Nephron (organoid): ENCODE results near the gene CPA3.

ENCODE experiments used
- H3K27ac Mint-ChIP-seq, 3 experiments: 2 replicates each; pipeline ENCODE4 v1.8.0; 2020; ENCODE audit warnings: mixed read lengths in 3 of 3, mild to moderate bottlenecking in 2 of 3, moderate library complexity in 1 of 3
- H3K27me3 Mint-ChIP-seq: 2 replicates; pipeline ENCODE4 v1.8.0; 2021; ENCODE audit warnings: low read depth, mild to moderate bottlenecking, moderate library complexity, mixed read lengths
- H3K36me3 Mint-ChIP-seq: 2 replicates; pipeline ENCODE4 v1.8.0; 2020; ENCODE audit warnings: low read depth, mixed read lengths
- H3K4me1 Mint-ChIP-seq: 2 replicates; pipeline ENCODE4 v1.8.0; 2020; ENCODE audit warnings: mixed read lengths
- H3K4me3 Mint-ChIP-seq, 3 experiments: 2 replicates each; pipeline ENCODE4 v1.8.0; 2020; ENCODE audit warnings: mild to moderate bottlenecking in 3 of 3, mixed read lengths in 3 of 3, moderate library complexity in 2 of 3
- H3K9me3 Mint-ChIP-seq: 2 replicates; pipeline ENCODE4 v1.8.0; 2020; ENCODE audit warnings: mixed read lengths
- CTCF ChIP-seq, 3 experiments: fragments of 200-600 bp; sonication (generic); IDR thresholded peaks; one replicate each; pipeline ENCODE4 v1.5.0; 2021; ENCODE audit warnings: antibody characterized with exemption in 3 of 3; ENCODE audit not compliant: unreplicated experiment in 3 of 3

The CPA3 gene

GRCh38 chr3:148839805-148840204, 25.3 kb upstream of the CPA3 start:
- Mint-ChIP-seq H3K36me3 (no peaks in the 10 kb centered on the region), H3K27ac (peak overlapping the region in 2 of 3 experiments; percentile 11 to 63), H3K9me3 (no peaks in the 10 kb centered on the region), H3K4me1 (peaks cover 9% of the 10 kb centered on the region), H3K4me3 (no peak overlapping the region), H3K27me3 (no peaks in the 10 kb centered on the region)
- TF ChIP-seq CTCF (IDR thresholded peaks at IDR 0.05; ENCODE audit: unreplicated experiment in 3 of 3), result no peak

- peaks cover 9% of the 10 kb centered on the region for H3K4me1 Mint-ChIP-seq
- H3K27me3 Mint-ChIP-seq, result peaks cover 3% of the 10 kb centered on the region
- no peaks in the 10 kb centered on the region for H3K36me3 Mint-ChIP-seq
- H3K4me3 Mint-ChIP-seq, result no peak overlapping the region
- TF ChIP-seq CTCF (IDR thresholded peaks at IDR 0.05; ENCODE audit: unreplicated experiment in 3 of 3), result no peak
- H3K9me3 Mint-ChIP-seq, result no peaks in the 10 kb centered on the region
- H3K27ac Mint-ChIP-seq, result peak overlapping the region in 1 of 3 experiments; percentile 67
These were observed 24.6 kb upstream of the CPA3 start for GRCh38 chr3:148840451-148840850.

- H3K4me1 Mint-ChIP-seq, result peaks cover 5% of the 10 kb centered on the region
- H3K36me3 Mint-ChIP-seq, result no peaks in the 10 kb centered on the region
- H3K27me3 Mint-ChIP-seq, result peaks cover 3% of the 10 kb centered on the region
- H3K4me3 Mint-ChIP-seq, result no peak overlapping the region
- TF ChIP-seq CTCF (IDR thresholded peaks at IDR 0.05; ENCODE audit: unreplicated experiment in 3 of 3), result no peak
- no peak overlapping the region for H3K27ac Mint-ChIP-seq
- no peaks in the 10 kb centered on the region for H3K9me3 Mint-ChIP-seq
These were observed 19.2 kb upstream of the CPA3 start for GRCh38 chr3:148845756-148846395.

GRCh38 chr3:148847351-148847750, 17.7 kb upstream of the CPA3 start:
- H3K9me3 Mint-ChIP-seq, result no peaks in the 10 kb centered on the region
- H3K27ac Mint-ChIP-seq, result no peak overlapping the region
- peaks cover 3% of the 10 kb centered on the region for H3K27me3 Mint-ChIP-seq
- H3K36me3 Mint-ChIP-seq, result no peaks in the 10 kb centered on the region
- no peaks in the 10 kb centered on the region for H3K4me1 Mint-ChIP-seq
- no peak overlapping the region for H3K4me3 Mint-ChIP-seq
- TF ChIP-seq CTCF (IDR thresholded peaks at IDR 0.05; ENCODE audit: unreplicated experiment in 3 of 3), result no peak

- H3K4me1 Mint-ChIP-seq, result no peaks in the 10 kb centered on the region
- TF ChIP-seq CTCF (IDR thresholded peaks at IDR 0.05; ENCODE audit: unreplicated experiment in 3 of 3), result no peak
- H3K27me3 Mint-ChIP-seq, result peaks cover 3% of the 10 kb centered on the region
- H3K36me3 Mint-ChIP-seq, result no peaks in the 10 kb centered on the region
- H3K9me3 Mint-ChIP-seq, result no peaks in the 10 kb centered on the region
- H3K4me3 Mint-ChIP-seq, result no peak overlapping the region
- H3K27ac Mint-ChIP-seq, result no peak overlapping the region
These were observed 16.7 kb upstream of the CPA3 start for GRCh38 chr3:148848410-148848809.

- no peak overlapping the region for H3K4me3 Mint-ChIP-seq
- no peaks in the 10 kb centered on the region for H3K36me3 Mint-ChIP-seq
- peak overlapping the region in 1 of 3 experiments; percentile 5 for H3K27ac Mint-ChIP-seq
- H3K27me3 Mint-ChIP-seq, result no peaks in the 10 kb centered on the region
- no peaks in the 10 kb centered on the region for H3K9me3 Mint-ChIP-seq
- TF ChIP-seq CTCF (IDR thresholded peaks at IDR 0.05; ENCODE audit: unreplicated experiment in 3 of 3), result no peak
- peaks cover 4% of the 10 kb centered on the region for H3K4me1 Mint-ChIP-seq
These were observed 12.7 kb upstream of the CPA3 start for GRCh38 chr3:148852271-148852992.
